ENCODE results near the gene CHAF1A.

Gene CHAF1A

GRCh38 chr19:4365791-4366665 is 36.4 kb upstream of the CHAF1A start:
- Histone ChIP-seq H3K27me3 (ENCODE audit: insufficient read depth, low read depth, severe bottlenecking) (no peaks in the 10 kb centered on the region), H3K27ac (no peak overlapping the region), H3K9me3 (ENCODE audit: severe bottlenecking) (no peaks in the 10 kb centered on the region), H3K4me3 (ENCODE audit: low read depth, low read length) (no peak overlapping the region), H3K36me3 (peaks cover 61% of the 10 kb centered on the region)
- TF ChIP-seq CTCF (IDR thresholded peaks at IDR 0.05; ENCODE audit: low read depth, low read length): no peak
- no peak for DNase-seq

GRCh38 chr19:4366666-4367335 is 35.6 kb upstream of the CHAF1A start:
- peaks cover 56% of the 10 kb centered on the region for H3K36me3 ChIP-seq
- TF ChIP-seq CTCF (IDR thresholded peaks at IDR 0.05; ENCODE audit: low read depth, low read length): no peak
- H3K4me3 ChIP-seq (ENCODE audit: low read depth, low read length): no peak overlapping the region
- H3K27ac ChIP-seq: no peak overlapping the region
- no peaks in the 10 kb centered on the region for H3K27me3 ChIP-seq (ENCODE audit: insufficient read depth, low read depth, severe bottlenecking)
- no peaks in the 10 kb centered on the region for H3K9me3 ChIP-seq (ENCODE audit: severe bottlenecking)
- DNase-seq: no peak

GRCh38 chr19:4367336-4367723 is 35.1 kb upstream of the CHAF1A start:
- Histone ChIP-seq H3K36me3 (peaks cover 51% of the 10 kb centered on the region), H3K4me3 (ENCODE audit: low read depth, low read length) (no peak overlapping the region), H3K27me3 (ENCODE audit: insufficient read depth, low read depth, severe bottlenecking) (no peaks in the 10 kb centered on the region), H3K27ac (no peak overlapping the region), H3K9me3 (ENCODE audit: severe bottlenecking) (no peaks in the 10 kb centered on the region)
- DNase-seq: no peak
- no peak for TF ChIP-seq CTCF (IDR thresholded peaks at IDR 0.05; ENCODE audit: low read depth, low read length)

- DNase-seq: no peak
- Histone ChIP-seq H3K9me3 (ENCODE audit: severe bottlenecking) (no peaks in the 10 kb centered on the region), H3K27me3 (ENCODE audit: insufficient read depth, low read depth, severe bottlenecking) (no peaks in the 10 kb centered on the region), H3K27ac (no peak overlapping the region), H3K4me3 (ENCODE audit: low read depth, low read length) (no peak overlapping the region), H3K36me3 (peaks cover 47% of the 10 kb centered on the region)
- TF ChIP-seq CTCF (IDR thresholded peaks at IDR 0.05; ENCODE audit: low read depth, low read length): no peak
Measured at GRCh38 chr19:4367781-4368127, 34.7 kb upstream of the CHAF1A start.

GRCh38 chr19:4368128-4368820 is 34.2 kb upstream of the CHAF1A start:
- Histone ChIP-seq H3K27ac (peak overlapping the region; percentile 10; the same call in 1 of the 2 replicates), H3K9me3 (ENCODE audit: severe bottlenecking) (no peaks in the 10 kb centered on the region), H3K27me3 (ENCODE audit: insufficient read depth, low read depth, severe bottlenecking) (no peaks in the 10 kb centered on the region), H3K36me3 (peaks cover 42% of the 10 kb centered on the region), H3K4me3 (ENCODE audit: low read depth, low read length) (no peak overlapping the region)
- no peak for DNase-seq
- no peak for TF ChIP-seq CTCF (IDR thresholded peaks at IDR 0.05; ENCODE audit: low read depth, low read length)

Measured in WERI-Rb-1 (cell line).